NCI-H146 treated with DMSO at 0.1 percent for 48 hours (cell line): ENCODE data around the gene DOCK2.
"Not testable (repeated sequence)": the region's sequence is repeated elsewhere in the genome, so short reads cannot be mapped to it uniquely, and the experiment has no call there.

Source experiments
- DNase-seq: peaks from one replicate; lab custom pipeline; 2025; ENCODE audit not compliant: unreplicated experiment; lab: John Stamatoyannopoulos, UW

Gene DOCK2

GRCh38 chr5:169637549-169638121 is 560 bp downstream of the DOCK2 start:
- no peak for DNase-seq

GRCh38 chr5:169641253-169641652 is 4.2 kb downstream of the DOCK2 start:
- DNase-seq = no peak

- no peak for DNase-seq
Measured at GRCh38 chr5:169646856-169647255, 9.8 kb downstream of the DOCK2 start.

- no peak for DNase-seq
Measured at GRCh38 chr5:169647566-169647965, 10.5 kb downstream of the DOCK2 start.

- no peak for DNase-seq
Measured at GRCh38 chr5:169648725-169649310, 11.7 kb downstream of the DOCK2 start.

GRCh38 chr5:169649486-169649885 is 12.4 kb downstream of the DOCK2 start:
- no peak for DNase-seq

GRCh38 chr5:169650701-169651331 is 13.7 kb downstream of the DOCK2 start:
- DNase-seq = no peak

- DNase-seq = no peak
Measured at GRCh38 chr5:169651526-169651925, 14.5 kb downstream of the DOCK2 start.

- no peak for DNase-seq
Measured at GRCh38 chr5:169652057-169652456, 15.0 kb downstream of the DOCK2 start.

GRCh38 chr5:169653091-169653490 is 16.0 kb downstream of the DOCK2 start:
- DNase-seq = no peak

- DNase-seq = no peak
Measured at GRCh38 chr5:169655353-169655752, 18.3 kb downstream of the DOCK2 start.

- no peak for DNase-seq
Measured at GRCh38 chr5:169656125-169656901, 19.2 kb downstream of the DOCK2 start.

- DNase-seq = no peak
Measured at GRCh38 chr5:169657127-169657526, 20.1 kb downstream of the DOCK2 start.

GRCh38 chr5:169662451-169662850 is 25.4 kb downstream of the DOCK2 start:
- not testable (repeated sequence) for DNase-seq

- no peak for DNase-seq
Measured at GRCh38 chr5:169663537-169663936, 26.5 kb downstream of the DOCK2 start.

- no peak for DNase-seq
Measured at GRCh38 chr5:169666365-169666764, 29.3 kb downstream of the DOCK2 start.

- no peak for DNase-seq
Measured at GRCh38 chr5:169667896-169668674, 31.0 kb downstream of the DOCK2 start.

GRCh38 chr5:169668732-169669131 is 31.7 kb downstream of the DOCK2 start:
- no peak for DNase-seq

GRCh38 chr5:169670769-169671525 is 33.9 kb downstream of the DOCK2 start:
- no peak for DNase-seq

GRCh38 chr5:169682026-169682425 is 45.0 kb downstream of the DOCK2 start:
- DNase-seq = no peak
